Measurements from ENCODE around the gene MATCAP1.

DNA sequence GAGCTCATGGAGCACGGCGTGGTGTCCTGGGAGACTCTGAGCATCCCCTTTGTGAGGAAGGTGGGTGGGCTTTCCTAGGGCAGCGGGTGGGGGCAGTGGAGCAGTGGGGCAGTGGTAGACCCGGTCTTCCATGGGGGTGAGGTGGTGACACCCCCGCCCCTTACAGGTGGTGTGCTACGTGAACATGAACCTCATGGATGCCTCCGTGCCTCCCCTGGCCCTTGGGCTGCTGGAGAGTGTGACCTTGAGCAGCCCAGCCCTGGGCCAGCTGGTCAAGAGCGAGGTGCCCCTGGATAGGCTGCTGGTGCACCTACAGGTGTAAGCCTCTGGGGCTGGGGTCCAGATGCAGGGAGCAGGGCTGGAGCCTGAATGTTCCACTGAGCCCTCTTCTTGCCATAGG is 16.7 kb upstream of the MATCAP1 start:
- TF ChIP-seq ATF1 (CRISPR knock-in tag; IDR thresholded peaks at IDR 0.05), result no peak
- TF ChIP-seq, protein P1, sequence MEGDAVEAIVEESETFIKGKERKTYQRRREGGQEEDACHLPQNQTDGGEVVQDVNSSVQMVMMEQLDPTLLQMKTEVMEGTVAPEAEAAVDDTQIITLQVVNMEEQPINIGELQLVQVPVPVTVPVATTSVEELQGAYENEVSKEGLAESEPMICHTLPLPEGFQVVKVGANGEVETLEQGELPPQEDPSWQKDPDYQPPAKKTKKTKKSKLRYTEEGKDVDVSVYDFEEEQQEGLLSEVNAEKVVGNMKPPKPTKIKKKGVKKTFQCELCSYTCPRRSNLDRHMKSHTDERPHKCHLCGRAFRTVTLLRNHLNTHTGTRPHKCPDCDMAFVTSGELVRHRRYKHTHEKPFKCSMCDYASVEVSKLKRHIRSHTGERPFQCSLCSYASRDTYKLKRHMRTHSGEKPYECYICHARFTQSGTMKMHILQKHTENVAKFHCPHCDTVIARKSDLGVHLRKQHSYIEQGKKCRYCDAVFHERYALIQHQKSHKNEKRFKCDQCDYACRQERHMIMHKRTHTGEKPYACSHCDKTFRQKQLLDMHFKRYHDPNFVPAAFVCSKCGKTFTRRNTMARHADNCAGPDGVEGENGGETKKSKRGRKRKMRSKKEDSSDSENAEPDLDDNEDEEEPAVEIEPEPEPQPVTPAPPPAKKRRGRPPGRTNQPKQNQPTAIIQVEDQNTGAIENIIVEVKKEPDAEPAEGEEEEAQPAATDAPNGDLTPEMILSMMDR (IDR thresholded peaks at IDR 0.05), result no peak
- no peak for TF ChIP-seq SP1 (CRISPR knock-in tag; conservative IDR thresholded peaks at IDR 0.05)
- no peak for TF ChIP-seq JUN (CRISPR knock-in tag; IDR thresholded peaks at IDR 0.05)
- no peak for TF ChIP-seq TEAD4 (CRISPR knock-in tag; IDR thresholded peaks at IDR 0.05)
- TF ChIP-seq ELF4 (CRISPR knock-in tag; IDR thresholded peaks at IDR 0.05; ENCODE audit: low read depth), result no peak
- TF ChIP-seq ZNF138 (CRISPR knock-in tag; conservative IDR thresholded peaks at IDR 0.05), result no peak
- no peak for TF ChIP-seq ZNF232 (CRISPR knock-in tag; IDR thresholded peaks at IDR 0.05)
- no peak for TF ChIP-seq SMAD4 (CRISPR knock-in tag; IDR thresholded peaks at IDR 0.05)

Measured in WTC11 (cell line).